SK-N-SH treated with all-trans-retinoic acid at 6 μM for 48 hours (cell line): ENCODE measurements around the gene SH3RF1.

Experiments
- ARNTL ChIP-seq: fragments of 450-650 bp; formaldehyde crosslinking; IDR thresholded peaks from 2 replicates; pipeline ENCODE4 v1.5.0; 2020; ENCODE audit warnings: low read depth, mild to moderate bottlenecking, moderate library complexity, borderline replicate concordance
- SNAI2 ChIP-seq: fragments of 250-450 bp; sonication (Bioruptor Pico); IDR thresholded peaks from 2 replicates; pipeline ENCODE4 v1.5.0; 2020; ENCODE audit warnings: mild to moderate bottlenecking, moderate library complexity
- ZFP30 ChIP-seq: fragments of 450-650 bp; formaldehyde crosslinking; IDR thresholded peaks from 2 replicates; pipeline ENCODE4 v1.5.0; 2022; ENCODE audit warnings: mild to moderate bottlenecking, moderate library complexity

DNA sequence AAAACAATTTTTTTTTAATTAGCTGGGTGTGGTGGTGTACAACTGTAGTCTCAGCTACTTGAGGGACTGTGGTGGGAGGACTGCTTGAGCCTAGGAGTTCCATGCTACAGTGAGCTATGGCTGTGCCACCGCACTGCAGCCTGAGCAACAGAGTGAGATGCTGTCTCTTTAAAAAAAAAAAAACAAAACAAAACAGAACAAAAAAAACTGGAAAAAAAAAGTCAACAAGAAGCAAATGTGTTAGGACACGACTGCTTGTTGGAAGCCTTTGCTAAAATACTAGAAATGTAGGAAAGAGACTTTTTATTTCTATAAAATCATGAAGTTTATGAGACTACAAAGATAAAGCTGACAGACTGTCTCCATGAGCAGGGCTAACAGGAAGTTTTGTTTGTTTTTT is 87.2 kb downstream of the SH3RF1 start:
- no peak for TF ChIP-seq ARNTL (CRISPR knock-in tag)
- no peak for TF ChIP-seq ZFP30 (CRISPR knock-in tag)
- TF ChIP-seq SNAI2 (CRISPR knock-in tag) = no peak
